HG03025 (cell line): ENCODE measurements around the gene EP400.

ENCODE experiments used
- ATAC-seq: cut with Tn5 transposase; IDR thresholded peaks from one replicate; pipeline ENCODE4 v1.9.1; 2021; ENCODE audit warnings: mild to moderate bottlenecking, moderate library complexity; ENCODE audit not compliant: unreplicated experiment, low FRiP score

EP400 gene

DNA sequence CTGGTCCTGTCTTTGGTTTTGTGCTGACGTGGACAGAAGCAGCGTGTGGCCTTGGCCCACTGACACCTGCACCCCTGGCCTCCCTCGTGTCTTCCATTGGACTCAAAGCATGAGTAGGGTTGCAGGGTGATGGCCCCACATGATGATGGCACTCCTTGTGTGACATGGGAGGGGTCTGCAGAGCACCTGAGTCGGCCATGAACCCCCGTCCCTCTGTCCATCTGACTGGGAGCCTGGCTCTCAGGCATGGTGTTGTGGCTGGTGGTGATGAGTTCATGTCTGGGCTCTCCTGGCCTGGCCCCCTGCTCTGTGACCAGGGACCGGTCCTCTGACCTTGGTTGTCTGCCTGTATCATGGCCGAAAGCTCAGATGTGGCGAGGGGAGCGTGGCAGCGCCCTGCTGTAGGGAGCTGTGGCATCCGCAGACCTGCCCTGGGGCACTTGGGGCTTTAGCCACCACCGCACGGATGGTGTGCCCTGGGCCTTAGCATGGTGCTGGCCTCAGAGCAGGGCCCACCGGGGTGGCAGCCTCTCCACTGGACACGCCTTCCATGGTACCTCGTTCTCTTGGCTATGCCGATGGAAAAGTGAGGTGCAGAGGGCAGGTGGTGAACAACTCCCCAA, 38.6 kb upstream of the EP400 start:
- no peak for ATAC-seq

DNA sequence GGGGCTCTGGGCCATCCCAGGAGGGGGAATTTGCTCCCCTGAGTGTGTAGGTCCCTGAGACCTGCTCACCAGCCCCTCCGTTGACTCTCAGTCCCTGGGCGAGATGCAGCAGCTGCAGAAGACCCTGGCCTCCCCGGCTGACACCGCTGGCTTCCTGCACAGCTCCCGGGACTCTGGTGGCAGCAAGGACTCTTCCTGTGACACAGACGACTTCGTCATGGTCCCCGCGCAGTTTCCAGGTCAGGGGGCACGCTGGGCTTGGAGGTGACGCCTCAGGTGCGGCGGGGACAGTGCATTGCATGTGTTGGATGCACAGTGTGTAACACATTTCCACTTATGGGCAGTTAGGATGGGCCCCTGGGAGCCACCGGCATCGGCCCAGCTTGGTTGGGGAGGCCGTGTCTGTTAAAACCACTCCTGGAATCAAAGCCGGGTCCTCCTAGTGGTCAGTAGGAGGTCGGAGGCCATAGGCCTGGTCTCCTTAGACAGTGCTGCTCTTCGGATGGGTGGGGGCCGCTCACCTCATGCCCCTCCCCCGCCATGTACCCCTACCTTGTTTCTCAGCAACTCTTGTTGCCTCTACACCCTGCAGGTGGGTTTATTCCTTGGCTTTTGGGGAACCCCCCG, 37.8 kb upstream of the EP400 start:
- ATAC-seq = no peak

DNA sequence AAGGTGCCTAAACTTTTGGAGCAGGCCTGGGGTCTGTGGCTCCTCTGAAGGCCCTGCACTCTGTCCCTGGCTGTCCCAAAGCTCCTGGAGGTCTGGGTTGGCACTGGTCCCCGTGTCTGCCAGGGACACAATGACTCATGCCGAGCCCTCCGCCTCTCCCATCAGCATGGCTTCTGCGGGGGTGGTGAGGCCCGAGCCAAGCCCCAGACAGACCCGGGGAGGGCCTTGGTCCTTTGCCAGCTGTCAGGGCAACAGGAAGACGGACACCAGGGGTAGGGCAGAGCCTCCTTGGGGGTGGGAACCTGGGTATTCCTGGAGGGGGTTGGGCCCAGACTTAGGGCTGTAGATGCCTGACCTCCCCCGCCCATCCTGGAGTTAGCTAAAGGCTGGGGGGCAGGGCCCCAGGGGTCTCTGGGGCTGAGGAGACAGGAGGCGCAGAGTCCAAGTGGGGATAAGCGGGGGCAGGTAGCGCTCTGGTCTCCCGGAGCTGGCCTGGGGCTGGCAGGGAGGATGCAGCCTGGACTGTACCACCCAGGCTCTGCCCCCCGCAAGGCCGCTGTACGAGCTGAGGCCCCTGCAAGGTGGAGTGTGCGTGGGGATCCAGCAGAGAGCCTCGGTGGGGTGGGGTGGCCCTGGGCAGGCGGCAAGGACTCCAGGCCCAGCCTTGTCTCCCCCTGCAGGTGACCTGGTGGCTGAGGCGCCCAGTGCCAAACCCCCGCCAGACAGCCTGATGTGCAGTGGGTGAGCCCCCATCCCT, 37.0 kb upstream of the EP400 start:
- ATAC-seq = no peak

DNA sequence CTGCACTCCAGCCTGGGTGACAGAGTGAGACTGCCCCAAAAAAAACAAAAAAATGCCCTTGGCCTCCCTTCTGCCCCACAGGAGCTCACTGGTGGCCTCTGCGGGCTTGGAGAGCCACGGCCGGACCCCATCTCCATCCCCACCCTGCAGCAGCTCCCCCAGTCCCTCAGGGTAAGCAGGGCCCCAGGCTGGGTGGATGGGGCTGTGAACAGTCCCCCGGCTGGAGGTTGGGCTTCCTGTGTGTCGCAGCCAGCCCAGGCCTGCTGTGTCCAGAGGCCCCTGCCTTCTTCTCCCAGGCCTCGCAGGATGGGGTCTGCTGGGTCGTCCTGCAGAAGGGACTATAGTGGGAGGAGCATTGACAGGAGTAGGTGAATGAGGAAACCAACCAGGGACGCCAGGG, 36.1 kb upstream of the EP400 start:
- ATAC-seq = no peak

DNA sequence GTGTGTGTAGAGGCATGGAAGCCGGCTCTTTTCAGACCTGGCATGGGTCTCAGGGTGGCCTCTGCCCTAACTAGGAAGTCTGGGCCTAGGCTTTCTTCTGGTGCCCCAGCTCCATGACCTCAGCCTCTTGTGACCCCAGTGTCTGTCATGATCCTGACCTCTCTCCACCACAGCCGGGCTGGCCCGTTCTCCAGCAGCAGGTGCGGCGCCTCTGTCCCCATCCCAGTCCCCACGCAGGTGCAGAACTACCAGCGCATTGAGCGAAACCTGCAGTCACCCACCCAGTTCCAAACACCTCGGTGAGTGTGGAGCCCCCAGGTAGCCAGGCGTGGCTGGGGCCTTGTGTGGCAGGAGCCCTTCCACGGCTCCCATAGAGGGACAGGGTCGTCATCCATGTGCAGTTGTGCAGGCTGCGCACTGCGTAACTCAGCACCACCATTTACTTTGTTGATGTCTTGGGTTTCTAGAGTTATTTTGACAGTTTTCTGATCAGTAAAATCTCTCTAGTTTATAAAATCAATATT, 35.5 kb upstream of the EP400 start:
- ATAC-seq = no peak

DNA sequence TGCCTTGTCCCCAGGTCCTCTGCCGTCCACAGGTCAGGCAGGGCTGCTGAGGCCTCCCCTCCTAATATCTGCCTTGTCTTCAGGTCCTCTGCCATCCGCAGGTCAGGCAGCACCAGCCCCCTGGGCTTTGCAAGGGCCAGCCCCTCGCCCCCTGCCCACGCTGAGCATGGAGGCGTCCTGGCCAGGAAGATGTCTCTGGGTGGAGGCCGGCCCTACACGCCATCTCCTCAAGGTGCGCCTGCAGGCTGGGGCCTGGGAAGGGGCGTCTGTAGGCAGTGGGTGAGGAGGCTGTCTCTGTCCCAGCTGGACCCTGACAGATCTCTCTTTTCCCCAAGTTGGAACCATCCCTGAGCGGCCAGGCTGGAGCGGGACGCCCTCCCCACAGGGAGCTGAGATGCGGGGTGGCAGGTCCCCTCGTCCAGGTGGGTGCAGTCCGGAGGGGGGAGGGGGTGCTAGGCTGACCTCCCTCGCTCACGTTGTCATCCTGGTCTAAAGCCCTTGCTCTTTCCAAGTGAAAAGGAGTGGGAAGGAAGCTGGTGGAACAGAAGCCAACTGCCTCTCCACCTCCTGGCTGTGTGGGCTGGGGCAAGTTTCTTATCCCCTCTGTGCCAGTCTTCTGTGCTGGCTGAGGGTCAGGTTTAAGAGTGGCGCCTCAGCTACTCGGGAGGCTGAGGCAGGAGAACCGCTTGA, 34.6 kb upstream of the EP400 start:
- no peak for ATAC-seq

DNA sequence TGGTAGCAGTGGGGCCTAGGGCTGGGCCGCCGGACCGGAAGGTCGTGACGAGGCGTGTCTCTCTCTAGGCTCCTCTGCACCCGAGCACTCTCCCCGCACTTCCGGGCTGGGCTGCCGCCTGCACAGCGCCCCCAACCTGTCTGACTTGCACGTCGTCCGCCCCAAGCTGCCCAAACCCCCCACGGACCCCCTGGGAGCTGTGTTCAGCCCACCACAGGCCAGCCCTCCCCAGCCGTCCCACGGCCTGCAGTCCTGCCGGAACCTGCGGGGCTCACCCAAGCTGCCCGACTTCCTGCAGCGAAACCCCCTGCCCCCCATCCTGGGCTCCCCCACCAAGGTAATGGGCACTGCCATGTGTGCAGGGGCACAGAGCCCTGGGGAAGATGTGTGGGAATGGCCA, 33.9 kb upstream of the EP400 start:
- no peak for ATAC-seq

DNA sequence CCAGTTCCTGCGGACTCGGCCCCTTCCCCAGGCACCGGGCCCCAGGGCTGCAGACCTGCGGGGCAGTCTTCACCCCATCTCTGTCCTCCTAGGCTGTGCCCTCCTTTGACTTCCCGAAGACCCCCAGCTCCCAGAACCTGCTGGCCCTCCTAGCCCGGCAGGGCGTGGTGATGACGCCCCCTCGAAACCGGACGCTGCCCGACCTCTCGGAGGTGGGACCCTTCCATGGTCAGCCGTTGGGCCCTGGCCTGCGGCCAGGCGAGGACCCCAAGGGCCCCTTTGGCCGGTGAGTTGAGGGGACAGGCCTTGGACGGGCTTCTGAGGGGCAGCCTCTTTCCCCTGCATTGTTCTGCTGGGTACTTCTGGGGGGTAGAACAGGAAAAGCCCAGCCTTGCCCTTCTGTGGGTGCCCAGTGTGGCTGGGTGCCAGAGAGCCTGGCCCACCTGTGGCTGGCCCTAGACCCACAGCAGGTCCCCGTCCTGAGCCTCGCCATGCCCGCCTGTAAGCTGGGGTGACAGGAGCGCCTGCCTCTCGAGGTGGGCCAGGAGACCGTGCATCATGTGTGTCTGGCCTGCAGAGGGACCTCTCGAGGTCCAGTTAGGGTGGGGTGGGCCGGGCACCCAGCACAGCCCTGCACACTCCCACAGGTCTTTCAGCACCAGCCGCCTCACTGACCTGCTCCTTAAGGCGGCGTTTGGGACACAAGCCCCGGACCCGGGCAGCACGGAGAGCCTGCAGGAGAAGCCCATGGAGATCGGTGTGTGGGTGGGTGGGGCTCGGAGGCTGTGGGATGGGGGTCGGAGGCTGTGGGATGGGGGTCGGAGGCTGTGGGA, 33.2 kb upstream of the EP400 start:
- no peak for ATAC-seq

DNA sequence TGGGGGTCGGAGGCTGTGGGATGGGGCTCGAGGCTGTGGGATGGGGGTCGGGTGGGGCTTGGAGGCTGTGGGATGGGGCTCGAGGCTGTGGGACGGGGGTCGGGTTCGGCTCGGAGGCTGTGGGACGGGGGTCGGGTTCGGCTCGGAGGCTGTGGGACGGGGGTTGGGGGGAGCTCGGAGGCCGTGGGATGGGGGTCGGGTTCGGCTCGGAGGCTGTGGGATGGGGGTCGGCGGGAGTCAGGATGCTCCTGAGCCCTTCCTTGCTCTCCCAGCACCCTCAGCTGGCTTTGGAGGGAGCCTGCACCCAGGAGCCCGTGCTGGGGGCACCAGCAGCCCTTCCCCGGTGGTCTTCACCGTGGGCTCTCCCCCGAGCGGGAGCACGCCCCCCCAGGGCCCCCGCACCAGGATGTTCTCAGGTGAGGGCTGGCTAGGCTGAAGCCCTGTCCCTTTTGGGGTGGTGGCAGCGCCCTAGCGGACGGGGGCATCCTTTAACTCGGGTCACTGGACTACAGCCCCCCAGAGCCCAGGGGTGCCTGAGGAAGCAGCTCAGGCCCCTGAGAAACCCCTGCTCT, 32.5 kb upstream of the EP400 start:
- no peak for ATAC-seq

DNA sequence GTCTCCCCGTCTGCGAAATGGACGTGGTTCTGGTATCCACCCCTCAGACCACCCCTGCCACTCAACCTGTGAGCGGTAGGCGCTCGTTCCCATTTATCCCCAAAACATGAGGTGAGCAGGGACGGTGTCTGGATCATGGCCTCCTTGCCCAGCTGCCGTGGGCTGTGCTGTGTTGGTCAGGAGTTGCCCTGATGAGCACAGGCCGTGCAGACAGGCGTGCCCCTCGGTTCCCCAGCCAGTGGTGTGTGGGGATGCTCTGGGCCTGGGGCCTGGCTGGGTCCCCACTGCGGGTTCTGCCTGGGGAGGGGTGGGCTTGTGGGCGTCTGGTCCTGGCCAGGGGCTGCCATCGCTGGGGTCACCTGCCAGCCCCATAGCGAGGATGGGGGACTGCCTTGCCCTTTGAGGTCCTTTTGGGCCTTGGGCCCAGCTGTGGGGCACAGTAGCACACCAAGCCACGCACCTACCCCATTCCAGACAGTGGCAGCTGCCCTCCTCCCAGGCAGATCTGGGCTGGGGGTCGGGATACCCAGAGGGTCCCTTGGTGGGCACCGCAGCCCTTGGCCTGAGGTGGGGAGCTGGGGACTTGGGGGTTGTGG, 31.9 kb upstream of the EP400 start:
- ATAC-seq = no peak

DNA sequence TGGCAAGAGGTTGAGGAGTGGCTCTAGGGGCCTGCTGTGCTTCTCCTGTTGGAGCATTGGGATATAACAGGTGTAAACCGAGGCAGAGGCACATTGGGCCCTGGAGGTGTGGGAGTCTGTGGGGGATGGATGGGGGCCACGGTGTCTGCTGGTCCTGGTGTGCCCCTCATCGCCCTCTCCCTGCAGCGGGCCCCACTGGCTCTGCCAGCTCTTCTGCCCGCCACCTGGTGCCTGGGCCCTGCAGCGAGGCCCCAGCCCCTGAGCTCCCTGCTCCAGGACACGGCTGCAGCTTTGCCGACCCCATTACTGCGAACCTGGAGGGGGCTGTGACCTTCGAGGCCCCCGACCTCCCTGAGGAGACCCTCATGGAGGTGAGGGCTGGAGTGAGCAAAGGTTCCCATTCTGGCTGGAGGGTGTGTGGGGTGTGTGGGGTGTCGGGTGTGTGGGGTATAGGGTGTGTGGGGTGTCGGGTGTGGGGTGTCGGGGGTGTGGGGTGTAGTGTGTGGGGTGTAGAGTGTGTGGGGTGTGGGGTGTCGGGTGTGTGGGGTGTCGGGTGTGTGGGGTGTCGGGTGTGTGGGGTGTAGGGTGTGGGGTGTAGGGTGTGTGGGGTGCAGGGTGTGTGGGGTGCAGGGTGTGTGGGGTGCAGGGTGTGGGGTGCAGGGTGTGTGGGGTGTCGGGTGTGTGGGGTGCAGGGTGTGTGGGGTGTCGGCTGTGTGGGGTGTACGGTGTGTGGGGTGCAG, 31.3 kb upstream of the EP400 start:
- no peak for ATAC-seq

DNA sequence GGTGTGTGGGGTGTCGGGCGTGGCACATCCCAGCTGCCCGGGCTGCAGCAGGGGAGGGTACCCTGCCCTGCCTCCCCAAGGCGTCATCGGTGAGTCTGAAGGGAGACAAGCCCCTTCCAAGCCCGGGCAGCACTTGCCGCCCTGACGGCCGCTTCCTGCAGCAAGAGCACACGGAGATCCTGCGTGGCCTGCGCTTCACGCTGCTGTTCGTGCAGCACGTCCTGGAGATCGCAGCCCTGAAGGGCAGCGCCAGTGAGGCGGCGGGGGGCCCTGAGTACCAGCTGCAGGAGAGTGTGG, 30.7 kb upstream of the EP400 start:
- ATAC-seq = no peak

DNA sequence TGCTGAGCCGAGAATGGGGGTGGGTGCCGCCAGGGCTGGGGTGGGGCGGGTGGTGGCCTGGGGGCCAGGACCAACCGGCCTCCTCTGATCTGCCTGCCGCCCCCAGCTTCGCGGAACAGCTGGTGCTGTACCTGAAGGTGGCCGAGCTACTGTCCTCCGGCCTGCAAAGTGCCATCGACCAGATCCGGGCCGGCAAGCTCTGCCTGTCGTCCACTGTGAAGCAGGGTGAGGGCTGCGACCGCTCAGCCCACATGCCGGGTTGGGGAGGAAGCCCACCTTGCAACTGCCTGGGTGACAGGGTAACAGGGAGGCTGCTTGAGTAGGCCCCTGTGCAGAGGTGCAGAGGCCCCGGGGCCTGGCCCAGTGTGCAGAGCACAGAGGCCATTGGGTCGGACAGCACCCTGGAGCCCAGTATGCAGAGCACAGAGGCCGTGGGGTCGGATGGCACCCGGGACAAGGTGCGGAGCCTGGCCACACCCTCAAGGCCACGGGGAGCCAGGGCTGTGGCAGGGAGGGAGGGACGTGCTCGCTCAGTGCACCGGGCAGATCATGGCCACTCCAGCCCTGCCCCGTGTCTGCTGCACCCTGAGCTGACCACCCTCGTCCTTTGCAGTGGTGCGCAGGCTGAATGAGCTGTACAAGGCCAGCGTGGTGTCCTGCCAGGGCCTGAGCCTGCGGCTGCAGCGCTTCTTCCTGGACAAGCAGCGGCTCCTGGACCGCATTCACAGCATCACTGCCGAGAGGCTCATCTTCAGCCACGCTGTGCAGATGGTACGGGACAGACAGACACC, 30.2 kb upstream of the EP400 start:
- ATAC-seq = no peak

DNA sequence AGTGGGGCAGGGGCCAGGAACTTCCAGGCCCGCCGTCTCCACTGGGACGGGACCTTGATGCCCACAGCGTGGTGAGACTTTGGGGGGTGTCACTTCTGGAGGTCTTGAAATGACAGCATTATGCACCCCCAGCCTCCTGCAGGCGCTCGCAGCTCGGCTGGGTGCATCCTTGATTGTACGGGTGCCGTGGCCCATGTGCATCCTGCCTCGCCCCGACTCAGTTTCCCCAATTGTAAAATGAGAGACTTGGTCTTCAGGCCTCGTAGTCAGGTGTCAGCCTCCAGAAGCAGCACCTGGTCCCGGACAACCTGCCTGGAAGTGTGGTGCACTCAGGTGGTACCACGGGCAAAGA, 29.6 kb upstream of the EP400 start:
- ATAC-seq = no peak

DNA sequence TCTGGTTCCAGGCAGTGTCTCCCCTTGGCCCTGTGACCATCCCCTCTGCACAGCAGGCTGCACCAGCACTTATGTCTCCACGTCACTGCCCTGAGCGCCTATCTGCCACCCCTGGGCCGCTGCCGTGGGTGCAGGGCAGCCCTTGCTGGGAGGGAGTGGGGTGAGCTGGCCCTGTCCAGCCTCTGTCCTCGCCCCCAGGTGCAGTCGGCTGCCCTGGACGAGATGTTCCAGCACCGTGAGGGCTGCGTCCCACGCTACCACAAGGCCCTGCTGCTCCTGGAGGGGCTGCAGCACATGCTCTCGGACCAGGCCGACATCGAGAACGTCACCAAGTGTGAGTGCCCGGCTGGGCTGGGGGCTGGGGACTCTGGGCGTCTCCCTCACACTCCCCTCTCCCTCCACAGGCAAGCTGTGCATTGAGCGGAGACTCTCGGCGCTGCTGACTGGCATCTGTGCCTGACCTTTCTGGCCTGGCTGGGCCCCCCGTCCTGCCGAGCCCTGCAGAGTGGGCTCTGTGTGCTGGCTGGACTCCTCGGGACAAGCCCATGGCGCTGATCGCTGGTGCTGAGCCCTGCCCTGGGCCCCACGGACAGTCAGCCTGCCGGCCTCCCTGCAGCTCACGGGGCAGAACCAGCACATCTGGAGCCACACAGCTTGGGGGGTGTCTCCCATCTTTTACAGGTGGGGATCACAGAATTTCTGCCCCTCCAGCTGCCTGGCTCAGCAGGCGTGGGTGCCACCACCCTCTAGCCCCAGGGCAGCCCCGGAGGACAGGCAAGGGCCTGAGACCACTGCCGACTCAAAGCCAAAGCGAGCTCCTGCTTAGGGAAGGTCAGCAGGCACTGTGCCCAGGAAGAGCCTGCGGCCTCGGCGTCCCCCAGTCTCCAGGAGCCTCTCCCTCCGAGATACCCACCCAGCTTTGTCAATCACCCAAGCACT, 28.6 kb upstream of the EP400 start:
- ATAC-seq = no peak

DNA sequence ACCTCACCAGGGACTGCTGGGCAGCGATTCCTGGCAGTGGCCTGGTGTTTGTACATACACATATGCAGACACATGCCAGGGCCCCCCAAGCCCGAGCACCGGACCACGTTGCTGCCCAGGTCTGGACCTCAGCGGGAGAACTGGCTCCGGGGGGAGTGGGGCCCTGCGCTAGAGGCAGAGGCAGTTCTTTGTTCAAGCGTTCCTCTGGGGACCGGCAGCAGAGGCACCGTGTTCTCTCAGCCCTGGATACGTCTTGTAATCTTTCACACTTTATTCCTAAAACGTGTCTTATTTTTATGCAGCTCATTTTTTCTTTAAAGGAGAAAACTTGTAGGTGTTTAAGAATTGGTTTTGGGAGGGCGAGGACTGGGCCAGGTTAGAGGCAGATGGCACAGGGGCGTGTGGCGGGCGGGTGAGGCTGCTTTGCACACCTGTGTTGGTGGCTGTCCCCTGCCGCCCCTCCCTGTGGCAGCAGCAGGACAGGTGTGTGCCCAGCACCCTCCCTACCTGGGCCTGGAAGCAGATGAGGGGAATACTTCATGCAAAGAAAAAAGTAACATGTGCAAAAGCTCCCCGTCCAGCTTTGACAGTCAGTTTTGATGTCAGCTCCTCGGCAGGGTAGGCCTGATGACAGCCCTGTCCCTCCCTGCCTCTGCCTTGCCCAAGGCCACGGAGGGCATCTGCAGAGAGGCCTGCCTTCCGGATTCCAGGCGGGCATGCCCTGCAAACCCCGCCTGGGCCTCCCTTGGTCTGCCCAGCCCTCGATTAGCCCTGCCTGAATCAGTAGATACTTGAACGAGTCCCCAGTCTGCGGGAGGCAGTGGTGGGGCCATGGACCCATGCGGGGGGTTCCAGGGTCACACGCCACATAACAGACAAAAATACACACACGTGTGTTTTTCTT, 27.6 kb upstream of the EP400 start:
- no peak for ATAC-seq
